Measurements from ENCODE around the gene TMC3. TPM values are rescaled to one million over a fixed set of nuclear protein-coding genes. Genes with fewer than 3 reads are reported as not detected.
A peak's percentile ranks its signal among the peaks of the same experiment; 100 is the strongest.

TMC3 gene
- not detected in 2 replicates for total RNA-seq (2011; cell fraction: chromatin; rRNA removed; ENCODE audit: low replicate concordance)
- not detected in 2 replicates for total RNA-seq (2011; cell fraction: nucleolus; rRNA removed)
- not detected in 2 replicates for total RNA-seq (2011; cell fraction: nucleoplasm; rRNA removed)
- not detected in 2 replicates for total RNA-seq (2014; rRNA removed)
- total RNA-seq (2014; rRNA removed; fragmentation: Illumina TruSeq; extraction: Trizol): not detected in 2 replicates
- total RNA-seq (2015; rRNA removed; fragmentation: Illumina TruSeq; extraction: Trizol): not detected in 2 replicates
- total RNA-seq (2021): not detected in 2 replicates
- not detected in 2 replicates for polyA plus RNA-seq (2011; rRNA removed)
- not detected in 2 replicates for polyA plus RNA-seq (2011; cell fraction: cytosol; rRNA removed)
- polyA plus RNA-seq (2011; cell fraction: nucleus; rRNA removed): not detected in 2 replicates
- polyA plus RNA-seq (2012): 0.06 and 0.14 TPM in 2 replicates
- not detected in 2 replicates for polyA plus RNA-seq (2014; fragmentation: Illumina TruSeq; extraction: Trizol)
- polyA plus RNA-seq (2014; fragmentation: Nextera tagmentation; extraction: Ambion mirVana): under 1 TPM; 0.01 to 0.14 TPM
- polyA plus RNA-seq (2014; rRNA removed): not detected in 2 replicates
- polyA minus RNA-seq (2011; rRNA and poly(A)+ RNA removed): not detected in 2 replicates
- not detected in 2 replicates for polyA minus RNA-seq (2011; cell fraction: cytosol; rRNA and poly(A)+ RNA removed)
- polyA minus RNA-seq (2011; cell fraction: nucleus; rRNA and poly(A)+ RNA removed): not detected in 2 replicates
- percentile 8 among the genes with signal in this experiment for Bru-seq, nascent RNA
- BruChase-seq, experiment 1, labeled RNA remaining after a 2-hour chase: not detected
- BruChase-seq, experiment 2, labeled RNA remaining after a 6-hour chase: not detected
- long read RNA-seq, experiment 1: 0 reads
- long read RNA-seq, experiment 2: 0 reads
- long read RNA-seq, experiment 3: 0 reads

DNA sequence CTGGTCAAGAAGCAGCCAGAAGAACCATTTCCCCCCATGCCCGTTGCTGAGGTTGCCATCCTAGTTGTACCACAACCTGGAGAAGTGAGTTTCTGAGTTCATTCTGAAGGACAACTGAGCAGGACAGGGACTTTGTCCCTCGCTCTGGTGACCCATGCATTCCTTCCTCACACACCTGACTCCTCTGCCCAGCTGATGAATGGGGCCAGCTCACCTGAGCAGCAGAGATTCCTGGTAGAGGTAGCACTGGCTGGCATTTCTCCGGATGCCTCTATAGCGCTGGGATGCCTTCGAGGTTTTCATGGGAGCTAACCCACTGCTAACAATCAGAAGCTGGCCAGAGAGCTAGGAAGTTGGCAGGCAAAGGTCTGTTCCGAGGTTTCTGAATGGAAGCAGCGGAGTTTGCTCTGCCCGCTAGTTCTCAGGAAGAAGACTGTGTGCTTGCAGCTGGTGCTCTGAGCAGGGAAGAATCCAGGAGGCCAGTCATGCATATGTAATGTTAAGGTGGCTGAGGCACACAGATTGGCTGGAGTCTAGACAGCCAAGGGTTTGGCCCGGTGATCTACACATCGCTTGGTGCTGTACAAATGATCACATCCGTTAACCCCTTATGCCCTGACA lies at the start of gene TMC3:
Gene TMC3, minus strand, starts transcription at position 439 of the 621 bp plus-strand sequence. Its CDS starts 136 bp downstream, at position 303.
- no peak within 1 kb of the TSS for H3K4me2 ChIP-seq (ENCODE audit: insufficient read depth, low read length)
- no peak within 1 kb of the TSS for H2AFZ ChIP-seq (ENCODE audit: low read depth, low read length)
- DNase-seq (ENCODE audit: extremely low read depth in 1 of 4, low spot score in 3 of 4): no peak
- intact Hi-C loops (cut with micrococcal nuclease): no loop called here
- 0 out of 2 replicates have a peak, but pooled peaks cover 3% of the 10 kb centered on the region for H4K20me1 ChIP-seq (replicated peaks; ENCODE audit: control insufficient read depth, insufficient read depth, low read length)
- WGBS (ENCODE audit: insufficient coverage, low coverage, missing lambda C conversion rate): 2% methylated on average over 11 of the region's 11 CpGs
- no peaks in the 10 kb centered on the region for H3K9me3 ChIP-seq (replicated peaks; ENCODE audit: control insufficient read depth, insufficient read depth, low read depth, low read length)
- in situ Hi-C loops (cut with MboI): no loop called here
- no peak for ATAC-seq
- no peaks in the 10 kb centered on the region; a peak in 1 of 5 replicates for H3K4me1 ChIP-seq (replicated peaks in 1 of 2; ENCODE audit: control insufficient read depth in 2 of 2, insufficient read depth in 2 of 2, low read length in 2 of 2)
- ChIA-PET CTCF (ENCODE audit: low intra/inter-chr PET ratio) (no interaction called here), POLR2A (no interaction called here)
- H3K27ac ChIP-seq (ENCODE audit: extremely low read depth, low read depth, low read length): no peak within 1 kb of the TSS
- H3K27me3 ChIP-seq (ENCODE audit: control insufficient read depth in 2 of 2, insufficient read depth in 2 of 2, low read length in 2 of 2): peaks cover 6 to 12% of the 10 kb centered on the region in 2 experiments; a peak in 3 of 5 replicates
- TF ChIP-seq, protein P1, sequence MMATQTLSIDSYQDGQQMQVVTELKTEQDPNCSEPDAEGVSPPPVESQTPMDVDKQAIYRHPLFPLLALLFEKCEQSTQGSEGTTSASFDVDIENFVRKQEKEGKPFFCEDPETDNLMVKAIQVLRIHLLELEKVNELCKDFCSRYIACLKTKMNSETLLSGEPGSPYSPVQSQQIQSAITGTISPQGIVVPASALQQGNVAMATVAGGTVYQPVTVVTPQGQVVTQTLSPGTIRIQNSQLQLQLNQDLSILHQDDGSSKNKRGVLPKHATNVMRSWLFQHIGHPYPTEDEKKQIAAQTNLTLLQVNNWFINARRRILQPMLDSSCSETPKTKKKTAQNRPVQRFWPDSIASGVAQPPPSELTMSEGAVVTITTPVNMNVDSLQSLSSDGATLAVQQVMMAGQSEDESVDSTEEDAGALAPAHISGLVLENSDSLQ (IDR thresholded peaks at IDR 0.05): no peak
- TF ChIP-seq ZNF444 (CRISPR knock-in tag; IDR thresholded peaks at IDR 0.05): no peak
- TF ChIP-seq ZNF76 (CRISPR knock-in tag; IDR thresholded peaks at IDR 0.05; ENCODE audit: borderline replicate concordance): no peak
- TF ChIP-seq SNAPC5 (CRISPR knock-in tag; IDR thresholded peaks at IDR 0.05): no peak
- no peak for TF ChIP-seq MTF1 (CRISPR knock-in tag; IDR thresholded peaks at IDR 0.05; ENCODE audit: borderline replicate concordance)
- no peak for TF ChIP-seq HMG20B (CRISPR knock-in tag; IDR thresholded peaks at IDR 0.05)
- TF ChIP-seq KLF1 (tag; IDR thresholded peaks at IDR 0.05): no peak
- no peak for TF ChIP-seq ZNF143 (CRISPR knock-in tag; IDR thresholded peaks at IDR 0.05)
- no peak for FAIRE-seq
- H3K36me3 ChIP-seq (ENCODE audit: control insufficient read depth, insufficient read depth, low read length): no peaks in the 10 kb centered on the region
- no peaks in the 10 kb centered on the region for H3K79me2 ChIP-seq (ENCODE audit: control insufficient read depth, insufficient read depth, low read length)
- H3K9ac ChIP-seq (ENCODE audit: insufficient read depth in 1 of 2, low read depth in 2 of 2, low read length in 2 of 2): no peak within 1 kb of the TSS
- BruUV-seq (replicated peaks): no TSS peak
- H3K9me1 ChIP-seq (ENCODE audit: control insufficient read depth, insufficient read depth, low read length): no peaks in the 10 kb centered on the region
- H3K4me3 ChIP-seq: no peak within 1 kb of the TSS
